Testis (tissue), 3 donors: Measurements from ENCODE around the gene PANX3. TPM values are rescaled to one million over a fixed set of nuclear protein-coding genes. Genes with fewer than 3 reads are reported as not detected.

Experiments used
- DNase-seq: peaks from one replicate; pipeline ENCODE4 v3.0.0-alpha.2; 2019
- H3K27ac ChIP-seq, 2 donors: fragments of 200-600 bp; sonication (generic); one replicate each; pipeline ENCODE4 v1.5.1; 2019
- H3K27me3 ChIP-seq: fragments of 200-600 bp; sonication (generic); one replicate; pipeline ENCODE4 v1.5.1; 2019
- H3K36me3 ChIP-seq: fragments of 200-600 bp; sonication (generic); one replicate; pipeline ENCODE4 v1.5.1; 2017; ENCODE audit warnings: low read depth; ENCODE audit errors: missing control alignments
- H3K4me1 ChIP-seq: fragments of 200-600 bp; sonication (generic); one replicate; pipeline ENCODE4 v1.5.1; 2019
- H3K4me3 ChIP-seq, 2 donors: fragments of 200-600 bp; sonication (generic); one replicate each; pipeline ENCODE4 v1.5.1; 2017 to 2019
- H3K9me3 ChIP-seq: fragments of 200-600 bp; sonication (generic); one replicate; pipeline ENCODE4 v1.5.1; 2017
- POLR2A ChIP-seq: fragments of 450-650 bp; IDR thresholded peaks from one replicate; pipeline ENCODE4 v1.6.1; 2017; ENCODE audit warnings: antibody characterized with exemption, mild to moderate bottlenecking, moderate library complexity
- WGBS, 2 donors: methylation state at CpG; one replicate each; pipeline ENCODE4 v1.1.5; 2018; 5-methylcytosine and 5-hydroxymethylcytosine counted together
- intact Hi-C: fragments of 100-400 bp; cut with DNase I; formaldehyde crosslinking; loops from one replicate; pipeline ENCODE4 v1.15.1; 2023; ENCODE audit warnings: low total_unique reads
- polyA plus RNA-seq: library from polyadenylated mRNA; stranded (reverse); fragments of 350-450 nt; fragmentation: Illumina TruSeq; extraction: RNeasy Lipid Tissue Mini Kit (QIAGEN cat#74804); gene quantifications from one replicate; pipeline ENCODE4 v1.2.3, GENCODE V29; 2014; ENCODE audit warnings: low read depth, low replicate concordance; ENCODE audit not compliant: insufficient read depth
- total RNA-seq, 2 donors: library from RNA; depleted of rRNA; stranded (reverse); fragments of >200 nt; gene quantifications; one replicate each; pipeline ENCODE4 v1.2.3, GENCODE V29; 2016
- TF ChIP-seq, protein P1 (sequence below), 3 experiments: fragments of 450-650 bp in 2 of 3; fragments of 200-600 bp in 1 of 3; sonication (generic) in 1 of 3; IDR thresholded peaks; one replicate each; pipeline ENCODE4 v1.5.1; 2016 to 2019; ENCODE audit warnings: antibody characterized with exemption in 3 of 3, mild to moderate bottlenecking in 2 of 3, moderate library complexity in 1 of 3

Gene PANX3
- total and polyA plus RNA-seq, 3 donors from 2014 or later: 0.18 to 0.43 TPM; not detected in 1

DNA sequence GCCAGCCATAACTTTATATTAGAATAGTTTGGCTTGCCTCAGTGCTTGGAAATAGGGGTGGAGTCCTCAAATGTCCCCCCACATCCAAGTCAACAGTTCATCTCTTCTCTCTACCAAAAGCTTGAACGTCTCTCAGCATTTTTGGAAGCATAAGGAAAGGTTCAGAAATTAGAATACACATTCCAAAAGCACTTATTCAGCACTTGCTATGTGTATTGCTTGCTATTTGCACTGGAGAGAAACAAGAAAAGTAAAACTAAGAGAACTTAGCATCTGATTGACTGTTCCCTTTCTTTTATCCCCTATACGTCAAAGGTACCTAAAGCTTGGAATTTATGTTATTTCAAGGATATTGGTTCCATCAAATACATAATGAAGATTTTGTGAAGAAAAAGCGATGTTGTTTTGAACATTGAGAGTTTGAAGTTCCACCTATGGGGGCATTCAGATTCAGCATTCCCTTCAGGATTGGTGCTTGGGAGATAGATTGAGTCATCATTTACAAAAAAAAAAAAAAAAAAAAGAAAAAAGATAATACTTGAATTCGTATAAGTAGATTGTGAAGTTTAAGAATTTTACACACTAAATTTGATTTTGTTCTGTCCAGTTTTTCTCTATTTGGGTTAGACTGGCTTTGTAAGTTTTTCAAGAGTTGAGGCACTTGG, 12.8 kb downstream of the PANX3 start:
- Histone ChIP-seq H3K27ac (no peak overlapping the region), H3K4me1 (peaks cover 4% of the 10 kb centered on the region), H3K36me3 (no peaks in the 10 kb centered on the region), H3K27me3 (no peaks in the 10 kb centered on the region), H3K4me3 (peak overlapping the region; percentile 90 to 96), H3K9me3 (no peaks in the 10 kb centered on the region)
- WGBS, 2 donors: 46 to 63% methylated on average over 4 of the region's 4 CpGs
- TF ChIP-seq, protein P1, sequence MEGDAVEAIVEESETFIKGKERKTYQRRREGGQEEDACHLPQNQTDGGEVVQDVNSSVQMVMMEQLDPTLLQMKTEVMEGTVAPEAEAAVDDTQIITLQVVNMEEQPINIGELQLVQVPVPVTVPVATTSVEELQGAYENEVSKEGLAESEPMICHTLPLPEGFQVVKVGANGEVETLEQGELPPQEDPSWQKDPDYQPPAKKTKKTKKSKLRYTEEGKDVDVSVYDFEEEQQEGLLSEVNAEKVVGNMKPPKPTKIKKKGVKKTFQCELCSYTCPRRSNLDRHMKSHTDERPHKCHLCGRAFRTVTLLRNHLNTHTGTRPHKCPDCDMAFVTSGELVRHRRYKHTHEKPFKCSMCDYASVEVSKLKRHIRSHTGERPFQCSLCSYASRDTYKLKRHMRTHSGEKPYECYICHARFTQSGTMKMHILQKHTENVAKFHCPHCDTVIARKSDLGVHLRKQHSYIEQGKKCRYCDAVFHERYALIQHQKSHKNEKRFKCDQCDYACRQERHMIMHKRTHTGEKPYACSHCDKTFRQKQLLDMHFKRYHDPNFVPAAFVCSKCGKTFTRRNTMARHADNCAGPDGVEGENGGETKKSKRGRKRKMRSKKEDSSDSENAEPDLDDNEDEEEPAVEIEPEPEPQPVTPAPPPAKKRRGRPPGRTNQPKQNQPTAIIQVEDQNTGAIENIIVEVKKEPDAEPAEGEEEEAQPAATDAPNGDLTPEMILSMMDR (IDR thresholded peaks at IDR 0.05): no peak
- no peak for TF ChIP-seq POLR2A
- no peak for DNase-seq
- intact Hi-C loops: no loop called here

- intact Hi-C loops: no loop called here
- Histone ChIP-seq H3K36me3 (no peaks in the 10 kb centered on the region), H3K27ac (no peak overlapping the region), H3K27me3 (no peaks in the 10 kb centered on the region), H3K4me3 (no peak overlapping the region), H3K4me1 (peaks cover 4% of the 10 kb centered on the region), H3K9me3 (no peaks in the 10 kb centered on the region)
- no peak for DNase-seq
- WGBS, 2 donors: 83 to 92% methylated on average over 3 of the region's 3 CpGs
- TF ChIP-seq, protein P1 (IDR thresholded peaks at IDR 0.05): no peak
Measured at GRCh38 chr11:124625504-124626168, 14.4 kb downstream of the PANX3 start.

DNA sequence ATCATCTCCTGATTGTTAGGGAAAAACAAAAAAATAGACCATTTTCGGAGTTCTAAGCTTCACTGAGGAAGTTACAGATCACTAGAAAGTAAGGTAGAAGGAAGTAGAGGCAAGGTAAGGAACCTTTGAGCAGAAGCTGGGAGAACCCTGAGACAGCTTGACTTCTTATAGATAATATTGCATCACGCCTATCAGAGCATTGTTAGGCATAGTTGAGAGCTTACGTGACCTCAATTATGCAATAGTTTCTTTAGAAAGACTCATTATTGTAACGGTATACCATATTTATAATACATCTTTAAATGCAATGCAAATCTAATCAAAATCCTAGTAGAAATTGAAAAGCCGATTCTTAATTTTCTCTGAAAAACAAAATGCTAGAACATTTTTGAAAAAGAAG, 16.3 kb downstream of the PANX3 start:
- H3K4me1 ChIP-seq: peaks cover 4% of the 10 kb centered on the region
- TF ChIP-seq, protein P1 (IDR thresholded peaks at IDR 0.05): no peak
- TF ChIP-seq POLR2A: no peak
- intact Hi-C loops: no loop called here
- no peak for DNase-seq
- no peaks in the 10 kb centered on the region for H3K36me3 ChIP-seq
- H3K4me3 ChIP-seq: no peak overlapping the region
- no peaks in the 10 kb centered on the region for H3K9me3 ChIP-seq
- H3K27ac ChIP-seq: no peak overlapping the region
- no peaks in the 10 kb centered on the region for H3K27me3 ChIP-seq
- 92 to 96% methylated on average over 5 of the region's 5 CpGs for WGBS, 2 donors

- intact Hi-C loops: no loop called here
- Histone ChIP-seq H3K27me3 (no peaks in the 10 kb centered on the region), H3K4me3 (no peak overlapping the region), H3K9me3 (no peaks in the 10 kb centered on the region), H3K4me1 (no peaks in the 10 kb centered on the region), H3K27ac (no peak overlapping the region), H3K36me3 (no peaks in the 10 kb centered on the region)
- no peak for DNase-seq
- TF ChIP-seq, protein P1 (IDR thresholded peaks at IDR 0.05): no peak
- no peak for TF ChIP-seq POLR2A
- WGBS, 2 donors: 59 to 68% methylated on average over 4 of the region's 4 CpGs
Measured at GRCh38 chr11:124629961-124630360, 18.7 kb downstream of the PANX3 start.

DNA sequence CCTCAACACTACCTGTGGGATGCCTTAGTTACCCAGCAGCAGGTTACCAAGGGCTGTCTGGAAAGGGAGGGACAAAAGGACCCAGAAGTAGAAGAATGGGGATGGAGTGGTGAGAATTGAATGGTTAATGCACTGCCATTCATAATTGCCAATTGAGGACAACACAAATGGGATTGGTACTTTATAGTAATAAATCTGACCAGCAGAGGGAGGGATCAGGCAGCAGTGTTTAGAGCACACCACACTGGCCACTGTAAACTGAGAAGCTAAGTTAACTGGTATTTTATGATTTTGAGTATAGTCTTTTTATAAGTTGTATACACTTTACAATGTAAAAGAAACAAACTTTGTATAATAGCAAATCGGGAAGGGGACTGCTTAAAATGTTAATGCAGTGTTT, 22.1 kb downstream of the PANX3 start:
- H3K9me3 ChIP-seq: no peaks in the 10 kb centered on the region
- H3K36me3 ChIP-seq: no peaks in the 10 kb centered on the region
- no peak overlapping the region for H3K4me3 ChIP-seq
- TF ChIP-seq POLR2A: no peak
- TF ChIP-seq, protein P1 (IDR thresholded peaks at IDR 0.05): peak in 1 of 3 experiments; percentile 3
- 85 to 88% methylated on average over 1 of the region's 1 CpG for WGBS, 2 donors
- no peak overlapping the region for H3K27ac ChIP-seq
- no peak for DNase-seq
- H3K27me3 ChIP-seq: no peaks in the 10 kb centered on the region
- intact Hi-C loops: no loop called here
- H3K4me1 ChIP-seq: no peaks in the 10 kb centered on the region
